Progenitor cell of endocrine pancreas (in vitro differentiated cells): ENCODE data around the gene CASTOR1. TPM values are rescaled to one million over a fixed set of nuclear protein-coding genes. Genes with fewer than 3 reads are reported as not detected.

Experiments used
- DNase-seq: peaks from one replicate; pipeline ENCODE4 v3.0.0; 2021; ENCODE audit warnings: low spot score; ENCODE audit not compliant: unreplicated experiment
- H3K27ac Mint-ChIP-seq: 2 replicates; pipeline ENCODE4 v1.8.0; 2021; ENCODE audit warnings: mild to moderate bottlenecking, moderate library complexity, mixed read lengths
- H3K27me3 Mint-ChIP-seq: 2 replicates; pipeline ENCODE4 v1.8.0; 2021; ENCODE audit warnings: mixed read lengths
- H3K36me3 Mint-ChIP-seq: 2 replicates; pipeline ENCODE4 v1.8.0; 2022; ENCODE audit warnings: mixed read lengths; ENCODE audit not compliant: insufficient read depth
- H3K4me1 Mint-ChIP-seq: 2 replicates; pipeline ENCODE4 v1.8.0; 2021; ENCODE audit warnings: low read depth, mixed read lengths
- H3K4me3 Mint-ChIP-seq: 2 replicates; pipeline ENCODE4 v1.8.0; 2021; ENCODE audit warnings: low read depth, mild to moderate bottlenecking, moderate library complexity, mixed read lengths
- H3K9me3 Mint-ChIP-seq: 2 replicates; pipeline ENCODE4 v1.8.0; 2021; ENCODE audit warnings: low read depth, mixed read lengths
- CTCF ChIP-seq: fragments of 200-600 bp; sonication (generic); IDR thresholded peaks from one replicate; pipeline ENCODE4 v1.5.0; 2021; ENCODE audit warnings: antibody characterized with exemption, mild to moderate bottlenecking; ENCODE audit not compliant: unreplicated experiment
- total RNA-seq: library from RNA; stranded (reverse); gene quantifications from 2 replicates; pipeline ENCODE4 v1.2.1, GENCODE V29; 2021

The CASTOR1 gene
- total RNA-seq, 1 donor from 2014 or later: 7.2 TPM

GRCh38 chr22:30238661-30239487, 50.4 kb downstream of the CASTOR1 start:
- Mint-ChIP-seq H3K27ac (no peak overlapping the region), H3K9me3 (no peaks in the 10 kb centered on the region), H3K27me3 (peaks cover 11% of the 10 kb centered on the region), H3K36me3 (no peaks in the 10 kb centered on the region), H3K4me1 (peaks cover 10% of the 10 kb centered on the region), H3K4me3 (no peak overlapping the region)
- no peak for TF ChIP-seq CTCF
- DNase-seq: no peak

- no peak for TF ChIP-seq CTCF
- H3K27ac Mint-ChIP-seq: no peak overlapping the region
Observed at GRCh38 chr22:30238136-30238535, 51.2 kb downstream of the CASTOR1 start.

GRCh38 chr22:30236875-30237274, 52.4 kb downstream of the CASTOR1 start:
- no peak for DNase-seq
- Mint-ChIP-seq H3K36me3 (no peaks in the 10 kb centered on the region), H3K4me3 (no peak overlapping the region), H3K4me1 (peaks cover 10% of the 10 kb centered on the region), H3K27me3 (peaks cover 16% of the 10 kb centered on the region), H3K9me3 (no peaks in the 10 kb centered on the region), H3K27ac (no peak overlapping the region)
- TF ChIP-seq CTCF: no peak

More at GRCh38 chr22:30238136-30238535, 51.2 kb downstream of the CASTOR1 start:
- Mint-ChIP-seq H3K4me1 (peaks cover 10% of the 10 kb centered on the region), H3K9me3 (no peaks in the 10 kb centered on the region), H3K36me3 (no peaks in the 10 kb centered on the region), H3K4me3 (no peak overlapping the region), H3K27me3 (peaks cover 11% of the 10 kb centered on the region)
- no peak for DNase-seq

- DNase-seq: no peak
Observed at GRCh38 chr22:30235687-30236170, 53.6 kb downstream of the CASTOR1 start.

More at GRCh38 chr22:30235687-30236170, 53.6 kb downstream of the CASTOR1 start:
- Mint-ChIP-seq H3K9me3 (no peaks in the 10 kb centered on the region), H3K27ac (no peak overlapping the region), H3K36me3 (no peaks in the 10 kb centered on the region), H3K4me1 (peaks cover 10% of the 10 kb centered on the region), H3K4me3 (no peak overlapping the region), H3K27me3 (peaks cover 18% of the 10 kb centered on the region)
- no peak for TF ChIP-seq CTCF

Other genes starting within 250 kb of the CASTOR1 start
- gene HORMAD2, start 209.0 kb downstream of the CASTOR1 start, total RNA-seq: not detected in 2 replicates
- gene LIF, start 42.7 kb downstream of the CASTOR1 start, total RNA-seq: 2.3 and 3.6 TPM in 2 replicates
- gene OSM, start 22.7 kb downstream of the CASTOR1 start, total RNA-seq: not detected in 2 replicates
- gene TBC1D10A, start 37.4 kb upstream of the CASTOR1 start, total RNA-seq: 10.6 and 13.4 TPM in 2 replicates
- gene SF3A1, start 67.4 kb upstream of the CASTOR1 start, total RNA-seq: 155 and 165 TPM in 2 replicates
- 11.1 and 13.5 TPM in 2 replicates for gene CCDC157, start 67.5 kb upstream of the CASTOR1 start, total RNA-seq
- gene RNF215, start 97.9 kb upstream of the CASTOR1 start, total RNA-seq: 32.5 and 35.8 TPM in 2 replicates
- 13.2 and 13.7 TPM in 2 replicates for gene SEC14L2, start 107.5 kb upstream of the CASTOR1 start, total RNA-seq
- 12.6 and 16.6 TPM in 2 replicates for gene MTFP1, start 136.3 kb upstream of the CASTOR1 start, total RNA-seq
- not detected in 2 replicates for gene SEC14L3, start 182.5 kb upstream of the CASTOR1 start, total RNA-seq
- 0.31 and 0.46 TPM in 2 replicates for gene SEC14L4, start 216.2 kb upstream of the CASTOR1 start, total RNA-seq